Measurements from ENCODE around the gene OTOG. TPM values are rescaled to one million over a fixed set of nuclear protein-coding genes. Genes with fewer than 3 reads are reported as not detected.

The OTOG gene
- total RNA-seq, 1 donor from 2014 or later: 1.5 TPM

DNA sequence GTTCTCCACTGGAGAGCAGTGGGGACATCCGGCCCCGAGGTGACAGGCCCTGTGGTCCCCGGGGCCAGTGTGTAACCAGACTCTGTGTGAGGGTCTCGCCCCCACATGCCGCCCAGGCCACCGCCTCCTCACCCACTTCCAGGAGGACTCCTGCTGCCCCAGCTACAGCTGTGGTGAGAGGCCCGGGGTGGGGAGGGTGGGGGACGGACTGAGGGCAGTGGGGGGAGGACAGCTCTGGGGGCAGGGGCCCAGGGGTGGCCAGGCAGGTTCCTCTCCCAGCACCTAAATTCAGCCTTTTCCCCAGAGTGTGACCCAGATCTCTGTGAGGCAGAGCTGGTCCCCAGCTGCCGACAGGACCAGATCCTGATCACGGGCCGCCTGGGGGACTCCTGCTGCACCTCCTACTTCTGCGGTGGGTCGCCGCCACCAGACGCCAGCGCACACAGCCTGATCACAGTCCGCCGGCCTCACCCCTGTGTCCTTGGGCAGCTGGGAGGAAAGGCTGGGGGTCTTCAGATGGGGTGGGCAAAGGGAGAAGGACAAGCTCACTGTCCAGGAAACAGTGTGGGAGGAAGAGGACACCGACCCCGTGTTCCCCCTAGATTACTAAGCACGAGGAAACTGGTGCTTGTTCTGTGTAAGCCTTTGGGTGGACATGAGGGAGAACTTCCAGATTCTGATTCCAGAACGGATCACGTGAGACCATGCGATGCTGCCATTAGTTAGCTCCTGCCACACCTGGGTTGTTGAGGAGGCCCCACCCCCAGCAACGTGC lies 87.9 kb downstream of the OTOG start:
- Mint-ChIP-seq H3K27ac (no peak overlapping the region), H3K9me3 (ENCODE audit: low read depth) (no peaks in the 10 kb centered on the region), H3K4me3 (ENCODE audit: low read depth) (no peak overlapping the region), H3K36me3 (ENCODE audit: insufficient read depth) (no peaks in the 10 kb centered on the region), H3K27me3 (peaks cover 15% of the 10 kb centered on the region), H3K4me1 (ENCODE audit: low read depth) (no peaks in the 10 kb centered on the region)
- DNase-seq (ENCODE audit: low spot score, unreplicated experiment): no peak
- TF ChIP-seq CTCF (IDR thresholded peaks at IDR 0.05; ENCODE audit: unreplicated experiment): no peak

DNA sequence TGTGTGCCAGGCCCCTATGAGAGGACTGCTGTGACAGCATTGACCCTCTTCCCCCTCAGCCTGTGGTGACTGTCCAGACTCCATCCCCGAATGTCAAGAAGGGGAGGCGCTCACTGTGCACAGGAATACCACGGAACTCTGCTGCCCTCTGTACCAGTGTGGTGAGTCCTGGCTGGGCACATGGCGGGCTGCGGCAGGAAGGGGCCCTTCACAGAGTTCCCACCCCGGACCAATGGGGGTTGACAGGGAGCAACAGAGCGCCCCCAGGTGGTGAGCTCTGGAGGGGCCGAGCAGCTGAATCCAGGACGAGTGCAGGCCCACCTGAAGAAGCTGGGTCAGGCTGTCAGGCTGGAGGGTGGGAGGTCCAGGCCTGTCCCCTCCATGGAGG lies 88.5 kb downstream of the OTOG start:
- Mint-ChIP-seq H3K27me3 (peaks cover 12% of the 10 kb centered on the region), H3K4me3 (ENCODE audit: low read depth) (no peak overlapping the region), H3K9me3 (ENCODE audit: low read depth) (no peaks in the 10 kb centered on the region), H3K36me3 (ENCODE audit: insufficient read depth) (no peaks in the 10 kb centered on the region), H3K4me1 (ENCODE audit: low read depth) (no peaks in the 10 kb centered on the region), H3K27ac (no peak overlapping the region)
- DNase-seq (ENCODE audit: low spot score, unreplicated experiment): no peak
- no peak for TF ChIP-seq CTCF (IDR thresholded peaks at IDR 0.05; ENCODE audit: unreplicated experiment)

DNA sequence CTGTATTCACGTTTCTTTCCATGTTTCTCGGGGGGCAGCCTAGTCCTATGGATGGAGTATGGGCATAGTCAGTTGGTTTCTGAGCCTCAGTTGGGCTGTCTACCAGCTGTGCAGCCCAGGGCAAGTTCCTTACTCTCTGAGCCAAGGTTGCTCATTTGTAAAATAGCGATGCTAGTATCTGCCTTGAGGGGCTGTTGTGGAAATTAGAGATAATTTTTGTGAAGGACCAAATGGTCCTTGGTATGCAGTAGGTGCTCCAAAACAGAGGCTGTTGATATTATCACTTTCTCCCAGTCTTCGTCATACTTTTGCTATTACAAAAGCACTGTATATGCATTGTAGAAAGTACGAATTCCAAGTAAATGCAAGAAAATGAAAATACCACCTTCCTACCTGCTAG lies 89.7 kb downstream of the OTOG start:
- no peak for TF ChIP-seq CTCF (IDR thresholded peaks at IDR 0.05; ENCODE audit: unreplicated experiment)
- Mint-ChIP-seq H3K4me3 (ENCODE audit: low read depth) (no peak overlapping the region), H3K4me1 (ENCODE audit: low read depth) (no peaks in the 10 kb centered on the region), H3K9me3 (ENCODE audit: low read depth) (no peaks in the 10 kb centered on the region), H3K27me3 (peaks cover 11% of the 10 kb centered on the region), H3K27ac (no peak overlapping the region), H3K36me3 (ENCODE audit: insufficient read depth) (no peaks in the 10 kb centered on the region)
- no peak for DNase-seq (ENCODE audit: low spot score, unreplicated experiment)

DNA sequence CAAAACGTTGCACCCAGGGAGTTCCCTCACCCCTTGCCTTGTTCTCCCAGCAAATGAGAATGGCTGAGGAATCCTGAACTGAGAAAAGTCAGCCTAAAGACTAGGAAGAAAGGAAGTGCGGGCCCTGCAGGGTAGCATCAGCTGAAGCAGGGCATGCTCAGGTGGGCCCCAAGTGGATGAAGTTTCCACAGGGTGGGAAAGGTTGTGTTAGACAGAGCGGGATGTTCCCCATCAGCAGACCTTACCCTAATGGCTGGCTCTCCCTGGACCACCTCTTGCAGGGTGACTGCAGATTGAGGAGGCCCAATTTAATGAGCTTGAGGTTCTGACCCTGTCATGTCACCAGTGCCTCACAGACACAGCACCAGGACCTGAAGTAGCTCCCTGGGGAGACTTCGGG lies 90.8 kb downstream of the OTOG start:
- Mint-ChIP-seq H3K27me3 (peaks cover 13% of the 10 kb centered on the region), H3K4me3 (ENCODE audit: low read depth) (no peak overlapping the region), H3K27ac (no peak overlapping the region), H3K9me3 (ENCODE audit: low read depth) (no peaks in the 10 kb centered on the region), H3K4me1 (ENCODE audit: low read depth) (no peaks in the 10 kb centered on the region), H3K36me3 (ENCODE audit: insufficient read depth) (no peaks in the 10 kb centered on the region)
- no peak for DNase-seq (ENCODE audit: low spot score, unreplicated experiment)
- TF ChIP-seq CTCF (IDR thresholded peaks at IDR 0.05; ENCODE audit: unreplicated experiment): no peak

- Mint-ChIP-seq H3K4me3 (ENCODE audit: low read depth) (no peak overlapping the region), H3K36me3 (ENCODE audit: insufficient read depth) (no peaks in the 10 kb centered on the region), H3K9me3 (ENCODE audit: low read depth) (no peaks in the 10 kb centered on the region), H3K27ac (no peak overlapping the region), H3K27me3 (peaks cover 13% of the 10 kb centered on the region), H3K4me1 (ENCODE audit: low read depth) (no peaks in the 10 kb centered on the region)
- no peak for DNase-seq (ENCODE audit: low spot score, unreplicated experiment)
- no peak for TF ChIP-seq CTCF (IDR thresholded peaks at IDR 0.05; ENCODE audit: unreplicated experiment)
These were observed 91.3 kb downstream of the OTOG start for GRCh38 chr11:17638311-17638710.

Measured in progenitor cell of endocrine pancreas (in vitro differentiated cells).